Left ventricle myocardium superior (tissue), 1 donor: ENCODE data around the gene ACTL6B. TPM values are rescaled to one million over a fixed set of nuclear protein-coding genes. Genes with fewer than 3 reads are reported as not detected.

Experiments used
- ATAC-seq: fragments of 200-7000 bp; cut with Tn5 transposase; one replicate; pipeline ENCODE4 v1.9.1; 2020; ENCODE audit warnings: mild to moderate bottlenecking, moderate library complexity
- DNase-seq: peaks from one replicate; pipeline ENCODE4 v3.0.0-alpha.2; 2020
- intact Hi-C: fragments of 100-400 bp; cut with micrococcal nuclease; formaldehyde crosslinking; loops from one replicate; pipeline ENCODE4 v1.11.0; 2022
- total RNA-seq: library from RNA; stranded (reverse); fragmentation: NEBNext Ultra II Directional; extraction: Animal tissue kit (Norgen Biotek cat#: 25700); gene quantifications from one replicate; pipeline ENCODE4 v1.2.1, GENCODE V29; 2021
- donor health status: DM: no; HTN: yes; CAD: no; lungs with severe emphysema.

ACTL6B gene
- total RNA-seq, 1 donor from 2014 or later = not detected

GRCh38 chr7:100640517-100641440 is 15.5 kb downstream of the ACTL6B start:
- no peak for ATAC-seq
- DNase-seq = no peak
- intact Hi-C loops = no loop called here

GRCh38 chr7:100639995-100640516 is 16.2 kb downstream of the ACTL6B start:
- intact Hi-C loops = no loop called here
- no peak for DNase-seq
- ATAC-seq = no peak

DNA sequence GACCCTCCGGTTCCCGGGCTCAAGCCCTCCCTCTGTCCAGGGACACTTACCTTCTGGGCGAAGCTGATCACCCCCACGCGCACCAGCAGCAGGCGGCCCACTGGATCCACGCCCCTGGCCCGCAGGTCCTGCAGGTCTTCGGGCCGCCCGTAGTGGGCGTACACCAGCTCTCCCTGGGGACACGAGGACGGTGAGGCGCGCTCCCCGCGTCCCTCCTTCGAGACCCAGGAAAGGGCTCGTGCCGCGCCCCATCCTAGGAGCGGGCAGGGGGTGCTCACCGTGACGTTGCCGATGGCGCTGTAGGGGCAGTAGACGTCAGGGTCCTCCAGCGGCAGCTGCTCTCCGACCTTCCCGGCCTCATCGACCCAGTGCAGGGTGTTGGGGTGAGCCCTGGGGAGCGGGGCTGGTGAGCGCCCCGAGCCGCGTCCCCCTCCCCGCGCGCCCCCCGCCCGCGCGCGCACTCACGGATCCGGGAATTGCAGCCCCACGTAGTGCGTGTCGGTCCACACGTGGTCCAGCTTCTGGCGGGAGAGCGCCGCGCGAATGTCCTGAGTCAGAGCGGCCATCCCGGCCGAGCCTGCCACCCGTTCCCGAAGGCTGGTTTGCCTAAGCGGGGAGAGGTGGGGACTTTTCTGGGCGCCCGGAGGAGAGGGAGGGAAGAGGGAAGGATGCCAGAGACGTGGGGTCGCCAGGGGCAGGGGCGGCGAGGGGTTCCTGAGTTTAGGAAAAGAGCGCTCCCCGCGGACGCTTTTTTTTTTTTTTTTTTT is 23.1 kb downstream of the ACTL6B start:
- ATAC-seq (peak; percentile 66), DNase-seq (peak; percentile 60)
- intact Hi-C loops = no loop called here

DNA sequence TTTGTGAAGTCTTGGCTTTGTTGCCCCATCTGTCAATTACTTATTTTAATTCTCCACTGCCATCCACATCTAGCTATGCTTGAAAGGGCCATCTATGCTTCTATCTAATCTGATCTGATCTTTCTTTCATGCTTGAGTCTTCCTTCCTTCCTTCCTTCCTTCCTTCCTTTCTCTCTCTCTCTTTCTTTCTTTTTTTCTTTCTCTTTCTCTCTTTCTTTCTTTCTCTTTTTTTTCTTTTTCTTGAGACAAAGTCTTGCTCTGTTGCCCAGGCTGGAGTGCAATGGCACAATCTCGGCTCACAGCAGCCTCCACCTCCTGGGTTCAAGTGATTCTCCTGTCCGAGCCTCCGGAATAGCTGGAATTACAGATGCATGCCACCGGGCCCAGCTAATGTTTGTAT is 26.2 kb downstream of the ACTL6B start:
- intact Hi-C loops = no loop called here
- no peak for ATAC-seq

DNA sequence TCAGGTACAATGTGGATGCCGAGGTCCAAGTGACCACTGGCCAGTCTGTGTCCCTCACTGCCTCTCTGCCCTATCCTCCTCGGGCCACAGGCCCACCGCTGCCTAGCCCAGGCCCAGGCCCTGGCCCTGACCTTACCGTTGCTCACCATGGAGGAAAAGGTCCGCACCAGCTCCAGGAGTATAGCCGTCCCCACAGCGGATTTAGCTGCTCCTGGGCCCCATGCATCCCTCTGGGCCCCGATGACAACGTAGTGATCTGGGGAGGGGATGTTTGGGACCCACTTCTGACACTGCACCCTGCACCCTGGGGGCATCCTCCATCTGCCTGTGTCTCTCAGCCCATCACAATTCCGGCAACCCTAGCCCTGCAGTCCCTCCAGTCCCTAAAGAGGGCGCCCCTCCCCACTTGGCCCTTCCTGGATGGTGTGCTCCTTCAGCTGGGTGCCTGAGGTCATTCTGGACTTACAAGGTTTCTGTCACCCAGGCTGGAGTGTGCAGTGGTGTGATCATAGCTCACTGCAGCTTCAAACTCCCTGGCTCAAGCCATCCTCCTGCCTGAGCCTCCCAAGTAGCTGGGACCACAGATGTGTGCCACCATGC is 27.0 kb downstream of the ACTL6B start:
- ATAC-seq = no peak
- intact Hi-C loops = no loop called here
- DNase-seq = no peak

More for the DNA sequence above, 26.2 kb downstream of the ACTL6B start:
- DNase-seq = no peak

DNA sequence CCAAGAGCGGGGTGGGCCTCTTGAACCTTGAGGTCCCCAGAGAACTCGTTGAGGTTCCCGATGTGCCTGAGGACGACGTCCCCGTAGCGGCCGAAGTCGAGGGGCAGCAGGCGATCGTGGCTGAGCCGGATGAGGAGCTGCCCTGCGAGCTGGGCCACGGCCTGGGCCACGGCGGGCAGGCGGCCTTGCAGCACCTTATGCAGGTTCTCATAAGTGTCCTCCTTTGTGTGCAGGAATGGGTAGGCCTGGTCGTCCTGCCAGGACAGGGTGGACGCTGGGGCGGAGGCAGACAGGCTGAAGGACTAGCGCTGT is 29.1 kb downstream of the ACTL6B start:
- ATAC-seq = peak; percentile 4
- intact Hi-C loops = no loop called here
- no peak for DNase-seq

DNA sequence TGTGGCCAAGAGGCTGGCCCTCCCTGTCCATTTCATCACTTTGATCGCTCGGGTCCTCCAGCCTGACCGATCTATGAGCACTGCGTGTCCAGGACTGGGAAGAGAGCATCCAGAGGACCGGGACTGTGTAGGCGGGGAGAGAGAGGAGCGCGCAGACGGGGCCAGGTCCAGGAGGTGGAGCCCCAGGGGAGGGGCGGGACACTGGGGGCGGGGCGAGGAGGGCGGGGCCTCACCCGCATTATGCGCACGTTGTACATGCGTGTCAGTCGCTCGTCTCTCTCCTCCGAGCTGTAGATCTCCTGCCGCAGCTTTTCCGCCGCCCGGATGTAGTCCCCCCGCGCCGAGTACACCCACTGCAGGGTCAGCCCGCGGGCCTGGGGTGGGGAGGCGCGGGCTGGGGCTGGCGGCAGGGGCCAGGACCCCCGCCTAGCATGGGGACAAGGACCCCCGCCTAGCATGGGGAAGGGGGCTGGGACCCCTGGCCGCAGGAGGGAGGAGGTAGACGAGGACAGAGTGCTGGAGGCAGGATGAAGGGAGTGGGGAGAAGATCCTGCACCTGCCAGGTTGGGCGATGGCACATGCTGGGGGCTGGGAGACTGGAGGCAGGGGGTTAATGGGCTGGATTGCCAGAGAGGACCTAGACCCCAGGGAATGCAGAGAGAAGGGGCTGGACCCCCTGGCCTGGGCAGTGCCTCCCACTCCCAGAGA is 29.6 kb downstream of the ACTL6B start:
- intact Hi-C loops = no loop called here
- ATAC-seq = peak; percentile 98
- DNase-seq = peak; percentile 86

DNA sequence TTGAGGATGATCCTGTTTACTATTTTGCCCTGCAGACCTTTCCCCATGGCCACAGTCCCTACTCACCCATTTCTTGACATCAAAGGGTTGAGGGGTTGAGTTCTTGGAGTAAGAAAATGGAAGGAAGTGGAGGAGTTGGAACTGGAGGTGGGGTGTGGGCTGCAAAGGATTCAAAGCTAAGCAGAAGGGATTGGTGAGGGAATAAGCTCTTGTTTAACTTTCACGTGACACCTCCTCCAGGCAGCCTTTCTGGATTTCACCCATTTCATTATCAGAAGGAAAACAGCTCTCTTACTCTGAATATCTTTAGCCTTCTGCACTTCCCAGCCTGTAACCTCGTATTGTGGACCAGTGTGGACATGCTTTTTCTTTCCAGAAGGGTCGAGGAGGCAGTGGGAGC is 30.2 kb downstream of the ACTL6B start:
- no peak for DNase-seq
- intact Hi-C loops = no loop called here
- ATAC-seq = no peak

- ATAC-seq (no peak), DNase-seq (no peak)
- intact Hi-C loops = no loop called here
These were observed 32.1 kb downstream of the ACTL6B start for GRCh38 chr7:100623951-100624824.

GRCh38 chr7:100621554-100621953 is 34.7 kb downstream of the ACTL6B start:
- intact Hi-C loops = no loop called here
- DNase-seq (no peak), ATAC-seq (no peak)

DNA sequence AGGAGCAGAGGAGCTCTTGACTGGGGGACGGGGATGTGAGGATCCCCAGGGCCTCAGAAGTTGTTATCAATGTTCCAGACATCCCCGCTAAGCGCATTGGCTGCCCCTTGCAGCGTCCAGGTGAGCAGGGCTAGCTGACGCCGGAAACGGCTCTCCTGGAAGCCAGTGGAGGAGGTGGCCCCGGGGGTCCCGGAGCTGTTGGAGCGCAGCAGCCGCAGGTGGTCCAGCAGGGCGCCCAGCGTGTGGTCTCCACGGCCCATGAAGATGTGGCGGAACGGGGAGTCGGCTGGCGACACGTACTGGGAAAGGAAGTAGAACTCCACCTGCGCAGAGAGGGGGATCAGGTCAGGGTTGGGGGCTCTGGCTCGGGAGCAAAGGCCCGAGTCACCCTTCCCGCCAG is 35.4 kb downstream of the ACTL6B start:
- ATAC-seq (no peak), DNase-seq (no peak)
- intact Hi-C loops = no loop called here

DNA sequence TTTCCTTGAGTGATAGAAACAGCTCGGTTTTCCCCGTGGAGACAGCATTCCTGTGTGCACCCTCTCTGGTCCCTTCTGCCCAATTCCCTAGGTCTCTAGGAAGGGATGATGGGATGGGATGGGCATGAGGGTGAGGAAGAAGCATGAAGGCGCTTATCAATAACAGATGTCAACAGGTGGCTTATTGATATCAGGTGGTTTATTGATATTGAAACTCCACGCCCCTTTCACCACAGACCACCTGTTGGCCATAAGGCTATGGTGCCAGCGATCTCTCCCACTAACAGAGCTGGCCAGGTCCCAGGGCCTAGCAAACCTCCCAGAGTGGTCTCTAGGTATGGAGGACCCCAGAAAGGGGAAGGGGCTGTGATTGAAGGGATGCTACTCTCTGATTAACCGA is 36.0 kb downstream of the ACTL6B start:
- intact Hi-C loops = no loop called here
- ATAC-seq (no peak), DNase-seq (no peak)

GRCh38 chr7:100614308-100614861 is 41.9 kb downstream of the ACTL6B start:
- intact Hi-C loops = no loop called here
- no peak for ATAC-seq
- DNase-seq = no peak

GRCh38 chr7:100613412-100614175 is 42.7 kb downstream of the ACTL6B start:
- DNase-seq = no peak
- intact Hi-C loops = no loop called here
- no peak for ATAC-seq

- peak; percentile 8 for ATAC-seq
These were observed 43.4 kb downstream of the ACTL6B start for GRCh38 chr7:100612730-100613390.

GRCh38 chr7:100611983-100612729 is 44.1 kb downstream of the ACTL6B start, which contains the start of gene MOSPD3:
Gene MOSPD3 (plus strand): TSS chr7:100612540. CDS start chr7:100612792, 252 bp downstream.
- DNase-seq = peak; percentile 98
- ATAC-seq = peak; percentile 98
- intact Hi-C loops = no loop called here

More at GRCh38 chr7:100612730-100613390, 43.4 kb downstream of the ACTL6B start:
- DNase-seq = no peak
- intact Hi-C loops = no loop called here
